IMR-90 (cell line): ENCODE data around the gene AKAP1.

Experiments used
- CEBPB ChIP-seq: IDR thresholded peaks from 2 replicates; pipeline ENCODE4 v1.6.1; 2012; ENCODE audit warnings: low read depth, low read length, improper control_type of control experiment
- CHD1 ChIP-seq: IDR thresholded peaks from 2 replicates; pipeline ENCODE4 v1.6.1; 2012; ENCODE audit warnings: low read depth, low read length, improper control_type of control experiment
- POLR2A ChIP-seq: IDR thresholded peaks from 2 replicates; pipeline ENCODE4 v1.6.1; 2012; ENCODE audit warnings: mild to moderate bottlenecking, low read depth, low read length
- RAD21 ChIP-seq: IDR thresholded peaks from 2 replicates; pipeline ENCODE4 v1.6.1; 2012; ENCODE audit warnings: low read length, improper control_type of control experiment
- RCOR1 ChIP-seq: IDR thresholded peaks from 2 replicates; pipeline ENCODE4 v1.6.1; 2012; ENCODE audit warnings: mild to moderate bottlenecking, low read length, improper control_type of control experiment; ENCODE audit not compliant: insufficient replicate concordance
- RFX5 ChIP-seq: IDR thresholded peaks from 2 replicates; pipeline ENCODE4 v1.8.0; 2012; ENCODE audit warnings: low read depth, mild to moderate bottlenecking, low read length, moderate library complexity
- SMC3 ChIP-seq: fragments of 150-350 bp; IDR thresholded peaks from 2 replicates; pipeline ENCODE4 v1.6.1; 2016; ENCODE audit warnings: low read depth, mild to moderate bottlenecking, antibody characterized with exemption, low read length, moderate library complexity
- TF ChIP-seq, protein P1 (sequence below): conservative IDR thresholded peaks from 2 replicates; pipeline ENCODE4 v1.5.1; 2012; ENCODE audit warnings: mild to moderate bottlenecking, low read depth, low read length, improper control_type of control experiment
- TF ChIP-seq, protein P2 (sequence below): fragments of 150-350 bp; IDR thresholded peaks from 2 replicates; pipeline ENCODE4 v1.6.1; 2017; ENCODE audit warnings: mild to moderate bottlenecking, antibody characterized with exemption, low read length, low read depth

- TF ChIP-seq, protein P1, sequence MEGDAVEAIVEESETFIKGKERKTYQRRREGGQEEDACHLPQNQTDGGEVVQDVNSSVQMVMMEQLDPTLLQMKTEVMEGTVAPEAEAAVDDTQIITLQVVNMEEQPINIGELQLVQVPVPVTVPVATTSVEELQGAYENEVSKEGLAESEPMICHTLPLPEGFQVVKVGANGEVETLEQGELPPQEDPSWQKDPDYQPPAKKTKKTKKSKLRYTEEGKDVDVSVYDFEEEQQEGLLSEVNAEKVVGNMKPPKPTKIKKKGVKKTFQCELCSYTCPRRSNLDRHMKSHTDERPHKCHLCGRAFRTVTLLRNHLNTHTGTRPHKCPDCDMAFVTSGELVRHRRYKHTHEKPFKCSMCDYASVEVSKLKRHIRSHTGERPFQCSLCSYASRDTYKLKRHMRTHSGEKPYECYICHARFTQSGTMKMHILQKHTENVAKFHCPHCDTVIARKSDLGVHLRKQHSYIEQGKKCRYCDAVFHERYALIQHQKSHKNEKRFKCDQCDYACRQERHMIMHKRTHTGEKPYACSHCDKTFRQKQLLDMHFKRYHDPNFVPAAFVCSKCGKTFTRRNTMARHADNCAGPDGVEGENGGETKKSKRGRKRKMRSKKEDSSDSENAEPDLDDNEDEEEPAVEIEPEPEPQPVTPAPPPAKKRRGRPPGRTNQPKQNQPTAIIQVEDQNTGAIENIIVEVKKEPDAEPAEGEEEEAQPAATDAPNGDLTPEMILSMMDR = no peak
- TF ChIP-seq, protein P2, sequence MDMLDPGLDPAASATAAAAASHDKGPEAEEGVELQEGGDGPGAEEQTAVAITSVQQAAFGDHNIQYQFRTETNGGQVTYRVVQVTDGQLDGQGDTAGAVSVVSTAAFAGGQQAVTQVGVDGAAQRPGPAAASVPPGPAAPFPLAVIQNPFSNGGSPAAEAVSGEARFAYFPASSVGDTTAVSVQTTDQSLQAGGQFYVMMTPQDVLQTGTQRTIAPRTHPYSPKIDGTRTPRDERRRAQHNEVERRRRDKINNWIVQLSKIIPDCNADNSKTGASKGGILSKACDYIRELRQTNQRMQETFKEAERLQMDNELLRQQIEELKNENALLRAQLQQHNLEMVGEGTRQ = no peak
- no peak for TF ChIP-seq RAD21
- no peak for TF ChIP-seq SMC3
- TF ChIP-seq POLR2A = no peak
- TF ChIP-seq CHD1 = no peak
- TF ChIP-seq RCOR1 = no peak
- TF ChIP-seq RFX5 = no peak
- TF ChIP-seq CEBPB = no peak
These were observed 57.9 kb downstream of the AKAP1 start for GRCh38 chr17:57142925-57143324.
